ENCODE measurements around the gene UTP14C. TPM values are rescaled to one million over a fixed set of nuclear protein-coding genes. Genes with fewer than 3 reads are reported as not detected.
"Not testable (repeated sequence)": the region's sequence is repeated elsewhere in the genome, so short reads cannot be mapped to it uniquely, and the experiment has no call there.

UTP14C gene
- 10 to 100 TPM; 10.4 to 11.3 TPM for total RNA-seq

GRCh38 chr13:52024481-52024880 is at the start of gene UTP14C:
Gene UTP14C (plus strand): TSS chr13:52024691. CDS start chr13:52028805, 4,114 bp downstream.
- ChIA-PET CTCF (no interaction called here), POLR2A (no interaction called here)

- ChIA-PET POLR2A (no interaction called here), CTCF (interaction anchor here (1.0 kb wide), 1 partner anchor 153 kb away, joined by 3 read pairs; the partner anchor contains the start of gene NEK5)
These were observed 48.1 kb upstream of the UTP14C start for GRCh38 chr13:51976423-51976822.

GRCh38 chr13:51976890-51977289 is 47.6 kb upstream of the UTP14C start:
- POLR2A ChIA-PET: no interaction called here
- CTCF ChIA-PET: interaction anchor here (1.0 to 1.2 kb wide), 2 partner anchors 9 to 152 kb away, joined by 3 read pairs; partner anchors contain the start of gene NEK5

GRCh38 chr13:51977625-51978024 is 46.9 kb upstream of the UTP14C start:
- ChIA-PET CTCF (interaction anchor here (1.2 kb wide), 1 partner anchor 9 kb away, joined by 3 read pairs; no protein-coding TSS in a partner anchor), POLR2A (no interaction called here)

- ChIA-PET CTCF (no interaction called here), POLR2A (no interaction called here)
These were observed 45.5 kb upstream of the UTP14C start for GRCh38 chr13:51978796-51979556.

GRCh38 chr13:51980908-51981307 is 43.6 kb upstream of the UTP14C start:
- POLR2A ChIA-PET: no interaction called here
- CTCF ChIA-PET: no interaction called here

GRCh38 chr13:51981355-51981754 is 43.1 kb upstream of the UTP14C start:
- ChIA-PET CTCF (no interaction called here), POLR2A (no interaction called here)

- POLR2A ChIA-PET, CTCF ChIA-PET: not testable (repeated sequence)
These were observed 41.2 kb upstream of the UTP14C start for GRCh38 chr13:51983292-51983691.

GRCh38 chr13:51984904-51985303 is 39.6 kb upstream of the UTP14C start:
- POLR2A ChIA-PET: not testable (repeated sequence)
- CTCF ChIA-PET: interaction anchor here (0.6 kb wide), 1 partner anchor 105 kb away, joined by 4 read pairs; no protein-coding TSS in a partner anchor

GRCh38 chr13:51988988-51989618 is 35.4 kb upstream of the UTP14C start:
- CTCF ChIA-PET: no interaction called here

GRCh38 chr13:51993713-51994112 is 30.8 kb upstream of the UTP14C start:
- ChIA-PET POLR2A (no interaction called here), CTCF (no interaction called here)

More at GRCh38 chr13:51988988-51989618, 35.4 kb upstream of the UTP14C start:
- POLR2A ChIA-PET: no interaction called here

- ChIA-PET POLR2A (no interaction called here), CTCF (no interaction called here)
These were observed 28.6 kb upstream of the UTP14C start for GRCh38 chr13:51995677-51996551.

GRCh38 chr13:51996641-51997040 is 27.9 kb upstream of the UTP14C start:
- ChIA-PET CTCF (no interaction called here), POLR2A (no interaction called here)

- ChIA-PET POLR2A (no interaction called here), CTCF (no interaction called here)
These were observed 27.3 kb upstream of the UTP14C start for GRCh38 chr13:51997186-51997585.

- ChIA-PET CTCF (no interaction called here), POLR2A (no interaction called here)
These were observed 26.7 kb upstream of the UTP14C start for GRCh38 chr13:51997641-51998330.

- CTCF ChIA-PET: no interaction called here
- POLR2A ChIA-PET: no interaction called here
These were observed 25.6 kb upstream of the UTP14C start for GRCh38 chr13:51998723-51999509.

GRCh38 chr13:51999510-51999911 is 25.0 kb upstream of the UTP14C start:
- POLR2A ChIA-PET: no interaction called here
- CTCF ChIA-PET: no interaction called here

- ChIA-PET POLR2A (no interaction called here), CTCF (no interaction called here)
These were observed 24.6 kb upstream of the UTP14C start for GRCh38 chr13:51999921-52000320.

GRCh38 chr13:52001120-52001731 is 23.3 kb upstream of the UTP14C start:
- CTCF ChIA-PET: no interaction called here
- POLR2A ChIA-PET: no interaction called here
